Mammary epithelial cell (primary cell): ENCODE results near the gene BCO2.

Experiments
- CTCF ChIP-seq, 2 donors: IDR thresholded peaks in 1 of 2; conservative IDR thresholded peaks in 1 of 2; 2 replicates each; pipeline ENCODE4 v1.5.1; 2011 to 2012; ENCODE audit warnings: inconsistent platforms in 2 of 2, low read length in 2 of 2, mild to moderate bottlenecking in 2 of 2, control low read depth in 1 of 2, low read depth in 1 of 2; ENCODE audit not compliant: insufficient read depth in 1 of 2; ENCODE audit errors: extremely low read depth in 1 of 2
- EZH2 ChIP-seq: IDR thresholded peaks from 2 replicates; pipeline ENCODE4 v1.6.1; 2012; ENCODE audit warnings: low read length, inconsistent platforms, borderline replicate concordance

GRCh38 chr11:112266410-112266778, 91.1 kb downstream of the BCO2 start:
- no peak for TF ChIP-seq EZH2
- TF ChIP-seq CTCF (conservative IDR thresholded peaks at IDR 0.05 in 1 of 2, IDR thresholded peaks at IDR 0.05 in 1 of 2; ENCODE audit: extremely low read depth in 1 of 2, insufficient read depth in 1 of 2, low read depth in 1 of 2, low read length in 2 of 2): no peak
